ENCODE measurements around the gene RAB11FIP3.

DNA sequence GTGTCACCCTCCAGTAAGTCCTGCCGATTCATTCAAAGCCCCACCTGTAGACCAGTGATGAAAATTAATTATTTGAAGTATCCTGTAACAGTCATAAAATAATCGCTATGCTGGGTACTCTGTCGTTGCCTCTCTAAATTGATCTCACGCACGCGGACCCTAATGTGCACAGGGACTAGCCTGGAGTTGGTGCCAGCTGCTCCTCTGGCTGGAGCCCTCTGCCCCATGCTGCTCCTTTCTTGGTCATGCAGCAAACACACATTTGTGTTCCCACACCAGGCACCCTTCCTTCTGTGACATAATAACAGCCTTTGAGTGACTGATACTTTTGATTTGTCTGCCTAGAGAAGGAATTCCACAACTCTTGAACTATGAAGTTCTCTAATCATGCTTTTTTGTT is 16.0 kb downstream of the RAB11FIP3 start:
- TF ChIP-seq CTCF (conservative IDR thresholded peaks at IDR 0.05) (no peak), ZFX (IDR thresholded peaks at IDR 0.05) (no peak)

Data from C4-2B (cell line).